K562 (cell line): ENCODE results near the gene VPS4B. TPM values are rescaled to one million over a fixed set of nuclear protein-coding genes. Genes with fewer than 3 reads are reported as not detected.
A peak's percentile ranks its signal among the peaks of the same experiment; 100 is the strongest.

Experiments used
- ATAC-seq: fragments of 200-7000 bp; cut with Tn5 transposase; 3 replicates; pipeline ENCODE4 v1.9.1; 2020; ENCODE audit warnings: moderate library complexity
- BruUV-seq: library from RNA; stranded (reverse); fragments of 400-500 nt; replicated peaks from 2 replicates; lab custom pipeline; 2021; lab: Mats Ljungman, UMichigan
- CTCF ChIA-PET: fragments of 300-600 bp; formaldehyde crosslinking; extraction: SDS; loops from one replicate; lab custom pipeline; 2021; ENCODE audit warnings: low intra/inter-chr PET ratio; lab: Yijun Ruan, JAX
- POLR2A ChIA-PET: fragments of 300-600, 350-650 bp; sonication (Branson Sonifier 250); formaldehyde crosslinking; extraction: SDS; loops from one replicate; lab custom pipeline; 2021; ENCODE audit warnings: antibody characterized with exemption, inconsistent platforms; lab: Yijun Ruan, JAX
- DNase-seq, 4 experiments: peaks; one replicate each; pipeline versions ENCODE4 v3.0.0 to v3.0.0-alpha.2; 2011 to 2018; ENCODE audit warnings: low spot score in 3 of 4, mixed read lengths in 3 of 4; ENCODE audit errors: extremely low read depth in 1 of 4
- FAIRE-seq: peaks from 2 replicates; lab custom pipeline; 2011; peaks lifted over from hg19 to GRCh38; lab: Jason Lieb, UNC
- H2AFZ ChIP-seq: 2 replicates; pipeline ENCODE4 v1.6.0; 2011; ENCODE audit warnings: low read depth, low read length, control low read depth, inconsistent platforms
- H3K27ac ChIP-seq: fragments of 200-600 bp; 3 replicates; pipeline ENCODE4 v1.8.0; 2011; ENCODE audit warnings: low read depth, mild to moderate bottlenecking, control low read depth, inconsistent platforms, low read length, moderate library complexity, mixed read lengths; ENCODE audit errors: extremely low read depth
- H3K27me3 ChIP-seq, 2 experiments: fragments of 300-600 bp in 1 of 2; 2 replicates in 1 of 2; 3 replicates in 1 of 2; pipeline versions ENCODE4 v1.6.0 to v1.8.0; 2011; ENCODE audit warnings: inconsistent platforms in 2 of 2, low read length in 2 of 2, mild to moderate bottlenecking in 1 of 2, mixed read lengths in 1 of 2, moderate library complexity in 1 of 2; ENCODE audit not compliant: control insufficient read depth in 2 of 2, insufficient read depth in 2 of 2
- H3K36me3 ChIP-seq: fragments of 300-600 bp; 3 replicates; pipeline ENCODE4 v1.8.0; 2011; ENCODE audit warnings: mild to moderate bottlenecking, low read length, inconsistent platforms; ENCODE audit not compliant: control insufficient read depth, insufficient read depth
- H3K4me1 ChIP-seq, 2 experiments: fragments of 200-600 bp in 1 of 2; replicated peaks in 1 of 2; 2 replicates in 1 of 2; 3 replicates in 1 of 2; pipeline versions ENCODE4 v1.5.1 to v1.8.0; 2011; ENCODE audit warnings: inconsistent platforms in 2 of 2, low read length in 2 of 2, mild to moderate bottlenecking in 1 of 2, mixed read lengths in 1 of 2, moderate library complexity in 1 of 2; ENCODE audit not compliant: control insufficient read depth in 2 of 2, insufficient read depth in 2 of 2
- H3K4me2 ChIP-seq: 2 replicates; pipeline ENCODE4 v1.6.1; 2011; ENCODE audit warnings: low read length, control low read depth, inconsistent platforms, mixed read lengths; ENCODE audit not compliant: insufficient read depth
- H3K4me3 ChIP-seq: fragments of 200-600 bp; sonication (generic), shearing (Covaris generic); 2 replicates; pipeline ENCODE4 v1.5.1; 2016; ENCODE audit warnings: control low read depth, inconsistent platforms
- H3K79me2 ChIP-seq: fragments of 200-600 bp; 3 replicates; pipeline ENCODE4 v1.8.0; 2011; ENCODE audit warnings: low read length, inconsistent platforms; ENCODE audit not compliant: control insufficient read depth, insufficient read depth
- H3K9ac ChIP-seq, 2 experiments: 2 replicates each; pipeline versions ENCODE4 v1.6.0 to v1.6.1; 2011; ENCODE audit warnings: low read depth in 2 of 2, low read length in 2 of 2, control low read depth in 1 of 2, inconsistent platforms in 1 of 2, mild to moderate bottlenecking in 1 of 2, mixed read lengths in 1 of 2; ENCODE audit not compliant: insufficient read depth in 1 of 2
- H3K9me1 ChIP-seq: one replicate; pipeline ENCODE4 v1.6.0; 2011; ENCODE audit warnings: inconsistent platforms, mild to moderate bottlenecking, low read length, moderate library complexity; ENCODE audit not compliant: control insufficient read depth, insufficient read depth
- H3K9me3 ChIP-seq: replicated peaks from 2 replicates; pipeline ENCODE4 v1.5.1; 2011; ENCODE audit warnings: low read depth, low read length, inconsistent platforms; ENCODE audit not compliant: control insufficient read depth, insufficient read depth
- H4K20me1 ChIP-seq: replicated peaks from 2 replicates; pipeline ENCODE4 v1.6.1; 2011; ENCODE audit warnings: low read length, inconsistent platforms, mixed read lengths; ENCODE audit not compliant: control insufficient read depth, insufficient read depth
- CEBPG ChIP-seq, 3 experiments: fragments of 200-800 bp in 1 of 3; sonication (Bioruptor generic) in 1 of 3; sonication (generic) in 1 of 3; formaldehyde crosslinking in 1 of 3; IDR thresholded peaks in 2 of 3; conservative IDR thresholded peaks in 1 of 3; 2 replicates each; pipeline versions ENCODE4 v1.6.1 to v1.8.0; 2016 to 2022; ENCODE audit warnings: missing compliant biosample characterization in 2 of 3, missing genetic modification characterization in 2 of 3, mild to moderate bottlenecking in 1 of 3, missing genetic modification reagents in 1 of 3
- E4F1 ChIP-seq: fragments of 250-450 bp; sonication (Bioruptor Pico); IDR thresholded peaks from 2 replicates; pipeline ENCODE4 v1.5.0; 2021; ENCODE audit warnings: mild to moderate bottlenecking, borderline replicate concordance
- HEY1 ChIP-seq: fragments of 250-450 bp; sonication (Bioruptor Pico); IDR thresholded peaks from 2 replicates; pipeline ENCODE4 v1.5.0; 2020; ENCODE audit warnings: mild to moderate bottlenecking, moderate library complexity, borderline replicate concordance
- IFI16 ChIP-seq: fragments of 250-450 bp; sonication (Bioruptor Pico); IDR thresholded peaks from 2 replicates; pipeline ENCODE4 v2.1.2; 2022; ENCODE audit warnings: mild to moderate bottlenecking, inconsistent platforms
- PHB2 ChIP-seq: fragments of 450-650 bp; IDR thresholded peaks from 2 replicates; pipeline ENCODE4 v1.6.1; 2017; ENCODE audit warnings: low read depth
- RCOR1 ChIP-seq, 2 experiments: IDR thresholded peaks; 2 replicates each; pipeline ENCODE4 v1.6.1; 2012; ENCODE audit warnings: low read depth in 2 of 2, low read length in 2 of 2, borderline replicate concordance in 1 of 2, improper control_type of control experiment in 1 of 2
- ZNF431 ChIP-seq: sonication (generic); formaldehyde crosslinking; IDR thresholded peaks from 2 replicates; pipeline ENCODE4 v1.8.0; 2022; ENCODE audit warnings: mild to moderate bottlenecking, missing genetic modification reagents
- ZNF551 ChIP-seq: fragments of 250-450 bp; sonication (Bioruptor Pico); IDR thresholded peaks from 2 replicates; pipeline ENCODE4 v1.5.0; 2021; ENCODE audit warnings: mild to moderate bottlenecking, moderate library complexity
- ZNF77 ChIP-seq: fragments of 250-450 bp; sonication (Bioruptor Pico); IDR thresholded peaks from 2 replicates; pipeline ENCODE4 v1.5.0; 2020
- WGBS: fragments of 100-300 bp; shearing (Covaris generic); methylation state at CpG from one replicate; pipeline ENCODE4 v1.1.6; 2016; ENCODE audit warnings: low coverage, mixed read lengths; ENCODE audit not compliant: insufficient coverage; ENCODE audit errors: missing lambda C conversion rate; 5-methylcytosine and 5-hydroxymethylcytosine counted together
- in situ Hi-C: fragments of 300-500 bp; cut with MboI; formaldehyde crosslinking; loops from 4 replicates; pipeline ENCODE4 v1.15.0; 2018; ENCODE audit warnings: inconsistent platforms, mixed read lengths
- intact Hi-C: fragments of 100-400 bp; cut with micrococcal nuclease; formaldehyde crosslinking; loops from 2 replicates; pipeline ENCODE4 v1.14.2; 2022
- polyA plus RNA-seq, 8 experiments: library from polyadenylated mRNA; depleted of rRNA in 4 of 8; stranded (reverse) in 5 of 8; unstranded in 3 of 8; fragments of >200 nt; fragmentation: Nextera tagmentation in 2 of 8; fragmentation: Illumina TruSeq in 1 of 8; extraction: Ambion mirVana in 2 of 8; extraction: Trizol in 1 of 8; gene quantifications; 2 replicates each; pipeline versions ENCODE4 v1.2.1 to v1.2.3, GENCODE V29; 2011 to 2014; ENCODE audit warnings: inconsistent platforms in 1 of 8, missing spikeins in 1 of 8
- total RNA-seq, 7 experiments: library from RNA; depleted of rRNA in 6 of 7; stranded (reverse); fragments of >200 nt in 6 of 7; fragmentation: Illumina TruSeq in 2 of 7; extraction: Trizol in 2 of 7; gene quantifications; 2 replicates each; pipeline versions ENCODE4 v1.2.1 to v1.2.3, GENCODE V29; 2011 to 2021; ENCODE audit warnings: low replicate concordance in 1 of 7

VPS4B gene
- total and polyA plus RNA-seq, 9 of the 15 experiments (the other 6 are each of a cell fraction or from before 2014, with no cell fraction given) = 7.3 to 16.4 (median 10.4) TPM

- no peak for TF ChIP-seq E4F1 (CRISPR knock-in tag)
- no peak for TF ChIP-seq ZNF77 (CRISPR knock-in tag)
- TF ChIP-seq RCOR1 (IDR thresholded peaks at IDR 0.05; ENCODE audit: borderline replicate concordance in 1 of 2, low read depth in 2 of 2, low read length in 2 of 2) = no peak
- TF ChIP-seq HEY1 (CRISPR knock-in tag) = no peak
- TF ChIP-seq CEBPG (CRISPR knock-in tag; IDR thresholded peaks at IDR 0.05) = no peak
- no peak for TF ChIP-seq CEBPG (tag; conservative IDR thresholded peaks at IDR 0.05 in 1 of 2, IDR thresholded peaks at IDR 0.05 in 1 of 2)
- TF ChIP-seq, all 486 proteins: peak for 0
Measured at GRCh38 chr18:63344263-63344662, 78.0 kb downstream of the VPS4B start (continued).

- Histone ChIP-seq H3K9me3 (no peaks in the 10 kb centered on the region), H4K20me1 (no peaks in the 10 kb centered on the region), H3K36me3 (peaks cover 43% of the 10 kb centered on the region; the same call in 2 of the 3 replicates), H3K27me3 (no peaks in the 10 kb centered on the region), H3K4me1 (no peaks in the 10 kb centered on the region), H3K9ac (no peak overlapping the region), H2AFZ (no peak overlapping the region), H3K9me1 (no peaks in the 10 kb centered on the region), H3K79me2 (no peaks in the 10 kb centered on the region), H3K27ac (no peak overlapping the region), H3K4me2 (no peak overlapping the region), H3K4me3 (no peak overlapping the region)
- ChIA-PET CTCF (interaction anchor here (1.0 to 1.5 kb wide), 2 partner anchors 94 to 97 kb away, joined by 3 to 15 read pairs; no protein-coding TSS in a partner anchor), POLR2A (interaction anchor here (0.7 kb wide), 1 partner anchor 11 kb away, joined by 3 read pairs; no protein-coding TSS in a partner anchor)
- in situ Hi-C loops = loop anchor here (10.0 kb wide), 1 partner anchor 93 kb away; no protein-coding TSS in a partner anchor
- intact Hi-C loops = loop anchor here (1.0 to 10.0 kb wide), 3 partner anchors 97 to 503 kb away; no protein-coding TSS in a partner anchor
- FAIRE-seq (peak; percentile 74), ATAC-seq (peak; percentile 98), DNase-seq (peak; percentile 36 to 62 (median 47))
- no TSS peak for BruUV-seq
- 27% methylated on average over 5 of the region's 5 CpGs for WGBS
- TF ChIP-seq PHB2 = no peak
- no peak for TF ChIP-seq ZNF551 (CRISPR knock-in tag)
- no peak for TF ChIP-seq IFI16 (CRISPR knock-in tag)
- TF ChIP-seq ZNF431 (CRISPR knock-in tag) = no peak
Measured at GRCh38 chr18:63342206-63342605, 80.1 kb downstream of the VPS4B start.
